Liver (tissue), 9 donors: Measurements from ENCODE around the gene LGR4. TPM values are rescaled to one million over a fixed set of nuclear protein-coding genes. Genes with fewer than 3 reads are reported as not detected.

Experiments
- DNase-seq: peaks from one replicate; pipeline ENCODE4 v3.0.0-alpha.2; 2017; ENCODE audit warnings: low spot score
- H3K27ac ChIP-seq, 2 donors: one replicate each; pipeline ENCODE4 v1.7.0; 2013; ENCODE audit warnings: inconsistent platforms in 2 of 2, low read length in 2 of 2, control low read depth in 1 of 2, low read depth in 1 of 2, mild to moderate bottlenecking in 1 of 2
- H3K27me3 ChIP-seq, 4 donors: one replicate each; pipeline versions ENCODE4 v1.6.1 to v1.7.0; 2013; ENCODE audit warnings: low read length in 3 of 4, inconsistent platforms in 1 of 4, mild to moderate bottlenecking in 1 of 4, moderate library complexity in 1 of 4; ENCODE audit not compliant: control insufficient read depth in 4 of 4, insufficient read depth in 4 of 4
- H3K36me3 ChIP-seq, 4 donors: one replicate each; pipeline versions ENCODE4 v1.6.1 to v1.7.0; 2013; ENCODE audit warnings: low read length in 3 of 4, mild to moderate bottlenecking in 3 of 4, low read depth in 1 of 4, moderate library complexity in 1 of 4; ENCODE audit not compliant: control insufficient read depth in 4 of 4, insufficient read depth in 3 of 4
- H3K4me1 ChIP-seq, 4 donors: one replicate each; pipeline versions ENCODE4 v1.6.1 to v1.7.0; 2013; ENCODE audit warnings: low read length in 3 of 4, mild to moderate bottlenecking in 3 of 4, moderate library complexity in 1 of 4; ENCODE audit not compliant: control insufficient read depth in 4 of 4, insufficient read depth in 4 of 4
- H3K4me3 ChIP-seq, 3 donors: one replicate each; pipeline versions ENCODE4 v1.6.1 to v1.7.0; 2013; ENCODE audit warnings: low read length in 3 of 3, control low read depth in 1 of 3, low read depth in 1 of 3, mild to moderate bottlenecking in 1 of 3
- H3K9ac ChIP-seq, 2 donors: one replicate each; pipeline ENCODE4 v1.7.0; 2013; ENCODE audit warnings: low read length in 2 of 2, mild to moderate bottlenecking in 2 of 2, moderate library complexity in 2 of 2, control low read depth in 1 of 2, low read depth in 1 of 2
- H3K9me3 ChIP-seq, 4 donors: one replicate each; pipeline versions ENCODE4 v1.6.1 to v1.7.0; 2013; ENCODE audit warnings: low read length in 3 of 4; ENCODE audit not compliant: control insufficient read depth in 4 of 4
- ATF3 ChIP-seq: IDR thresholded peaks from 2 replicates; pipeline ENCODE4 v1.6.1; 2016; ENCODE audit warnings: antibody characterized with exemption
- EGR1 ChIP-seq, 2 donors: IDR thresholded peaks; 2 replicates each; pipeline ENCODE4 v1.6.1; 2016 to 2018; ENCODE audit warnings: antibody characterized with exemption in 2 of 2, low read depth in 2 of 2
- FOXA1 ChIP-seq: IDR thresholded peaks from 2 replicates; pipeline ENCODE4 v1.6.1; 2016; ENCODE audit warnings: antibody characterized with exemption
- FOXA2 ChIP-seq: IDR thresholded peaks from 2 replicates; pipeline ENCODE4 v1.6.1; 2016; ENCODE audit warnings: antibody characterized with exemption
- GABPA ChIP-seq, 2 donors: IDR thresholded peaks in 1 of 2; conservative IDR thresholded peaks in 1 of 2; 2 replicates each; pipeline ENCODE4 v1.6.1; 2016; ENCODE audit warnings: antibody characterized with exemption in 2 of 2, mild to moderate bottlenecking in 1 of 2, moderate library complexity in 1 of 2
- HNF4A ChIP-seq, 2 donors: conservative IDR thresholded peaks; 2 replicates each; pipeline ENCODE4 v1.6.1; 2016; ENCODE audit warnings: antibody characterized with exemption in 2 of 2, mild to moderate bottlenecking in 2 of 2
- HNF4G ChIP-seq: IDR thresholded peaks from 2 replicates; pipeline ENCODE4 v1.6.1; 2016; ENCODE audit warnings: antibody characterized with exemption
- JUND ChIP-seq, 2 donors: IDR thresholded peaks; 2 replicates each; pipeline ENCODE4 v1.6.1; 2016; ENCODE audit warnings: antibody characterized with exemption in 2 of 2
- NR2F2 ChIP-seq: IDR thresholded peaks from 2 replicates; pipeline ENCODE4 v1.6.1; 2016; ENCODE audit warnings: antibody characterized with exemption
- RAD21 ChIP-seq, 2 donors: IDR thresholded peaks; 2 replicates each; pipeline ENCODE4 v1.6.1; 2016; ENCODE audit warnings: antibody characterized with exemption in 2 of 2, mild to moderate bottlenecking in 2 of 2
- REST ChIP-seq: IDR thresholded peaks from 2 replicates; pipeline ENCODE4 v1.6.1; 2016; ENCODE audit warnings: antibody characterized with exemption, mild to moderate bottlenecking
- RXRA ChIP-seq, 2 donors: IDR thresholded peaks; 2 replicates each; pipeline ENCODE4 v1.6.1; 2017 to 2018; ENCODE audit warnings: antibody characterized with exemption in 2 of 2, mild to moderate bottlenecking in 1 of 2
- SP1 ChIP-seq: IDR thresholded peaks from 2 replicates; pipeline ENCODE4 v1.6.1; 2018; ENCODE audit warnings: antibody characterized with exemption, mild to moderate bottlenecking
- TAF1 ChIP-seq: conservative IDR thresholded peaks from 2 replicates; pipeline ENCODE4 v1.6.1; 2016; ENCODE audit warnings: antibody characterized with exemption, mild to moderate bottlenecking
- YY1 ChIP-seq: IDR thresholded peaks from 2 replicates; pipeline ENCODE4 v1.6.1; 2016; ENCODE audit warnings: antibody characterized with exemption, mild to moderate bottlenecking
- WGBS: extraction: QIAGEN DNeasy Blood & Tissue Kit; methylation state at CpG from one replicate; pipeline ENCODE4 v1.1.7; 2013; 5-methylcytosine and 5-hydroxymethylcytosine counted together
- polyA plus RNA-seq, 2 donors: library from polyadenylated mRNA; stranded (reverse) in 1 of 2; unstranded in 1 of 2; fragments of 200-250 nt in 1 of 2; fragments of >200 nt in 1 of 2; fragmentation: Nextera tagmentation in 1 of 2; extraction: Ambion mirVana in 1 of 2; gene quantifications; one replicate each; pipeline versions ENCODE4 v1.2.1 to v1.2.3, GENCODE V29; 2013 to 2015
- total RNA-seq, 2 donors: library from RNA; depleted of rRNA; stranded (reverse); fragments of >200 nt; gene quantifications; one replicate each; pipeline ENCODE4 v1.2.3, GENCODE V29; 2014
- TF ChIP-seq, protein P1 (sequence below): IDR thresholded peaks from 2 replicates; pipeline ENCODE4 v1.6.1; 2016; ENCODE audit warnings: antibody characterized with exemption
- TF ChIP-seq, protein P2 (sequence below): IDR thresholded peaks from 2 replicates; pipeline ENCODE4 v1.6.1; 2016; ENCODE audit warnings: antibody characterized with exemption
- TF ChIP-seq, protein P3 (sequence below): fragments of 150-350 bp; IDR thresholded peaks from 2 replicates; pipeline ENCODE4 v1.5.1; 2017; ENCODE audit warnings: improper control_type of control experiment, low read depth, low read length; ENCODE audit not compliant: missing input control
- donor health status: healthy.
- donor health status: healthy.
- donor health status: healthy.
- donor health status: healthy.
- donor health status: healthy.

The LGR4 gene
- total and polyA plus RNA-seq, 4 donors, result 13.7 to 95.3 (median 42.5) TPM

DNA sequence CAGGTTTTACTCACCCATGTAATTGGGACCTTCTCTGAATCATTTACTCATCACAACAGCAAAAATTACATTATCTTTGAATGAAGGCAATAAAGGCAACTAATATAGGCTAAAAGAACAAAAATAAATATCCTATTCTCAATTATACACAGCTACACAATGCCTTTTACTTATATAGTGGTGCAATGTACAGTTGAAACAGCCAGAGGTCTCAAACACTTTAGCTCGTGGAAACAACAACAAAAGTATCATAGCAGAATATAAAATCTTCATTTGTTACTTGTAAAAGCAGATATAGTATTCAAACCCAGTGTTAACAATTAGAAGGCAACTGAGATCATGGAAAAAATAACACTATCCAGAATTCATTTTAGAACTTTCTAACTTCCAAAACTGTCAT lies 88.9 kb downstream of the LGR4 start:
- Histone ChIP-seq H3K27me3 (no peaks in the 10 kb centered on the region), H3K4me3 (no peak overlapping the region), H3K36me3 (peaks cover 2 to 18% (median 3%) of the 10 kb centered on the region in 4 donors), H3K27ac (peak overlapping the region; percentile 1 to 22), H3K4me1 (peaks cover 2 to 22% (median 16%) of the 10 kb centered on the region in 4 donors), H3K9ac (no peak overlapping the region), H3K9me3 (no peaks in the 10 kb centered on the region)
- WGBS, result 92% methylated on average over 1 of the region's 1 CpG
- DNase-seq, result no peak
- TF ChIP-seq, protein P1, sequence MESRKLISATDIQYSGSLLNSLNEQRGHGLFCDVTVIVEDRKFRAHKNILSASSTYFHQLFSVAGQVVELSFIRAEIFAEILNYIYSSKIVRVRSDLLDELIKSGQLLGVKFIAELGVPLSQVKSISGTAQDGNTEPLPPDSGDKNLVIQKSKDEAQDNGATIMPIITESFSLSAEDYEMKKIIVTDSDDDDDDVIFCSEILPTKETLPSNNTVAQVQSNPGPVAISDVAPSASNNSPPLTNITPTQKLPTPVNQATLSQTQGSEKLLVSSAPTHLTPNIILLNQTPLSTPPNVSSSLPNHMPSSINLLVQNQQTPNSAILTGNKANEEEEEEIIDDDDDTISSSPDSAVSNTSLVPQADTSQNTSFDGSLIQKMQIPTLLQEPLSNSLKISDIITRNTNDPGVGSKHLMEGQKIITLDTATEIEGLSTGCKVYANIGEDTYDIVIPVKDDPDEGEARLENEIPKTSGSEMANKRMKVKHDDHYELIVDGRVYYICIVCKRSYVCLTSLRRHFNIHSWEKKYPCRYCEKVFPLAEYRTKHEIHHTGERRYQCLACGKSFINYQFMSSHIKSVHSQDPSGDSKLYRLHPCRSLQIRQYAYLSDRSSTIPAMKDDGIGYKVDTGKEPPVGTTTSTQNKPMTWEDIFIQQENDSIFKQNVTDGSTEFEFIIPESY, result no peak
- TF ChIP-seq GABPA (IDR thresholded peaks at IDR 0.05 in 1 of 2, conservative IDR thresholded peaks at IDR 0.05 in 1 of 2) (no peak), FOXA1 (no peak), NR2F2 (no peak), HNF4A (conservative IDR thresholded peaks at IDR 0.05) (no peak), RXRA (IDR thresholded peaks at IDR 0.05) (no peak), TAF1 (no peak)
- TF ChIP-seq, protein P2, sequence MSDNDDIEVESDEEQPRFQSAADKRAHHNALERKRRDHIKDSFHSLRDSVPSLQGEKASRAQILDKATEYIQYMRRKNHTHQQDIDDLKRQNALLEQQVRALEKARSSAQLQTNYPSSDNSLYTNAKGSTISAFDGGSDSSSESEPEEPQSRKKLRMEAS, result no peak

DNA sequence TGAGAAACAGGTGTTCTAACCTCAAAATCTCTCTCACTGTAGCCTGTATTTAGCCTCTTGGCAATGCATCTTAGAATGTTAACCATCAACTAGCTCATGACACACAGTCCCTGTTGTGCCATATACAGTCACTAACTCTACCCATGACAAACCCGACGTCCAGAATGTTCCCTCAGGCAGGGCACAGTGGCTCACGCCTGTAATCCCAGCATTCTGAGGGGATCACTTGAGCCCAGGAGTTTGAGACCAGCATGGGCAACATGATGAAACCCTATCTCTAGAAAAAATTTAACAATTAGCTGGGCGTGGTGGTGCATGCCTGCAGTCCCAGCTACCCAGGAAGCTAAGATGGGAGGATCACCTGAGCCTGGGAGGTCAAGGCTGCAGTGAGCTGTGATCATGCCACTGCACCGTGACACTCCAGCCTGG lies 91.3 kb downstream of the LGR4 start:
- TF ChIP-seq ATF3 (peak; percentile 74), FOXA1 (no peak), HNF4G (peak; percentile 28), RXRA (IDR thresholded peaks at IDR 0.05) (peak; percentile 78 to 79), REST (peak; percentile 59), GABPA (IDR thresholded peaks at IDR 0.05 in 1 of 2, conservative IDR thresholded peaks at IDR 0.05 in 1 of 2) (no peak), RAD21 (IDR thresholded peaks at IDR 0.05) (peak; percentile 40 to 60), YY1 (peak; percentile 78), SP1 (peak; percentile 78), FOXA2 (no peak), HNF4A (conservative IDR thresholded peaks at IDR 0.05) (peak; percentile 60 to 72), TAF1 (no peak), NR2F2 (peak; percentile 34), EGR1 (IDR thresholded peaks at IDR 0.05; ENCODE audit: low read depth in 2 of 2) (no peak), JUND (IDR thresholded peaks at IDR 0.05) (peak; percentile 73 to 74)
- TF ChIP-seq, protein P1, result peak; percentile 44
- TF ChIP-seq, protein P3, sequence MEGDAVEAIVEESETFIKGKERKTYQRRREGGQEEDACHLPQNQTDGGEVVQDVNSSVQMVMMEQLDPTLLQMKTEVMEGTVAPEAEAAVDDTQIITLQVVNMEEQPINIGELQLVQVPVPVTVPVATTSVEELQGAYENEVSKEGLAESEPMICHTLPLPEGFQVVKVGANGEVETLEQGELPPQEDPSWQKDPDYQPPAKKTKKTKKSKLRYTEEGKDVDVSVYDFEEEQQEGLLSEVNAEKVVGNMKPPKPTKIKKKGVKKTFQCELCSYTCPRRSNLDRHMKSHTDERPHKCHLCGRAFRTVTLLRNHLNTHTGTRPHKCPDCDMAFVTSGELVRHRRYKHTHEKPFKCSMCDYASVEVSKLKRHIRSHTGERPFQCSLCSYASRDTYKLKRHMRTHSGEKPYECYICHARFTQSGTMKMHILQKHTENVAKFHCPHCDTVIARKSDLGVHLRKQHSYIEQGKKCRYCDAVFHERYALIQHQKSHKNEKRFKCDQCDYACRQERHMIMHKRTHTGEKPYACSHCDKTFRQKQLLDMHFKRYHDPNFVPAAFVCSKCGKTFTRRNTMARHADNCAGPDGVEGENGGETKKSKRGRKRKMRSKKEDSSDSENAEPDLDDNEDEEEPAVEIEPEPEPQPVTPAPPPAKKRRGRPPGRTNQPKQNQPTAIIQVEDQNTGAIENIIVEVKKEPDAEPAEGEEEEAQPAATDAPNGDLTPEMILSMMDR, result no peak
- TF ChIP-seq, protein P2, result peak; percentile 73
- Histone ChIP-seq H3K9ac (peak overlapping the region in 1 of 2 donors; percentile 33), H3K4me3 (no peak overlapping the region), H3K4me1 (peaks cover 2 to 26% (median 17%) of the 10 kb centered on the region in 4 donors), H3K36me3 (peaks cover 2 to 21% (median 3%) of the 10 kb centered on the region in 4 donors), H3K9me3 (no peaks in the 10 kb centered on the region), H3K27me3 (no peaks in the 10 kb centered on the region), H3K27ac (peak overlapping the region; percentile 83 to 95)
- WGBS, result 31% methylated on average over 5 of the region's 5 CpGs
- DNase-seq, result no peak
